ENCODE data around the gene COL4A2. TPM values are rescaled to one million over a fixed set of nuclear protein-coding genes. Genes with fewer than 3 reads are reported as not detected.
"Not testable (repeated sequence)": the region's sequence is repeated elsewhere in the genome, so short reads cannot be mapped to it uniquely, and the experiment has no call there.

COL4A2 gene
- total RNA-seq, 2 donors from 2014 or later: 999 to 1,135 TPM

- TF ChIP-seq CTCF (IDR thresholded peaks at IDR 0.05): no peak
- H3K36me3 ChIP-seq: no peaks in the 10 kb centered on the region
- peak overlapping the region; percentile 98 to 99 for H3K27ac ChIP-seq
- DNase-seq (ENCODE audit: low spot score) (no peak), ATAC-seq (ENCODE audit: insufficient number of reproducible peaks, low FRiP score, low read depth) (no peak)
- H3K4me3 ChIP-seq: no peak overlapping the region
- no peaks in the 10 kb centered on the region for H3K27me3 ChIP-seq (replicated peaks; ENCODE audit: insufficient read depth)
- H3K4me1 ChIP-seq (ENCODE audit: control insufficient read depth in 1 of 2, low read depth in 2 of 2): peaks cover 46 to 96% of the 10 kb centered on the region in 2 donors
- H3K9me3 ChIP-seq: no peaks in the 10 kb centered on the region
Observed at GRCh38 chr13:110391273-110391672, 84.2 kb downstream of the COL4A2 start.

- ATAC-seq (ENCODE audit: insufficient number of reproducible peaks, low FRiP score, low read depth): no peak
- TF ChIP-seq CTCF (IDR thresholded peaks at IDR 0.05): no peak
- peaks cover 50 to 94% of the 10 kb centered on the region in 2 donors for H3K4me1 ChIP-seq (ENCODE audit: control insufficient read depth in 1 of 2, low read depth in 2 of 2)
Observed at GRCh38 chr13:110392510-110393240, 85.6 kb downstream of the COL4A2 start.

GRCh38 chr13:110393761-110394160 is 86.7 kb downstream of the COL4A2 start:
- no peak for DNase-seq (ENCODE audit: low spot score)
- peaks cover 57 to 94% of the 10 kb centered on the region in 2 donors for H3K4me1 ChIP-seq (ENCODE audit: control insufficient read depth in 1 of 2, low read depth in 2 of 2)

More at GRCh38 chr13:110392510-110393240, 85.6 kb downstream of the COL4A2 start:
- Histone ChIP-seq H3K4me3 (no peak overlapping the region), H3K36me3 (no peaks in the 10 kb centered on the region), H3K27ac (peak overlapping the region; percentile 98 to 99), H3K27me3 (replicated peaks; ENCODE audit: insufficient read depth) (no peaks in the 10 kb centered on the region), H3K9me3 (no peaks in the 10 kb centered on the region)
- DNase-seq (ENCODE audit: low spot score): no peak

GRCh38 chr13:110394371-110394841 is 87.3 kb downstream of the COL4A2 start:
- Histone ChIP-seq H3K36me3 (no peaks in the 10 kb centered on the region), H3K27me3 (replicated peaks; ENCODE audit: insufficient read depth) (no peaks in the 10 kb centered on the region), H3K4me3 (no peak overlapping the region), H3K4me1 (ENCODE audit: control insufficient read depth in 1 of 2, low read depth in 2 of 2) (peaks cover 57 to 94% of the 10 kb centered on the region in 2 donors), H3K9me3 (no peaks in the 10 kb centered on the region), H3K27ac (peak overlapping the region; percentile 98 to 99)
- DNase-seq (ENCODE audit: low spot score) (no peak), ATAC-seq (ENCODE audit: insufficient number of reproducible peaks, low FRiP score, low read depth) (no peak)
- TF ChIP-seq CTCF (IDR thresholded peaks at IDR 0.05): no peak

More at GRCh38 chr13:110393761-110394160, 86.7 kb downstream of the COL4A2 start:
- Histone ChIP-seq H3K27me3 (replicated peaks; ENCODE audit: insufficient read depth) (no peaks in the 10 kb centered on the region), H3K36me3 (no peaks in the 10 kb centered on the region), H3K27ac (peak overlapping the region; percentile 98 to 99), H3K4me3 (no peak overlapping the region), H3K9me3 (no peaks in the 10 kb centered on the region)
- TF ChIP-seq CTCF (IDR thresholded peaks at IDR 0.05): no peak
- no peak for ATAC-seq (ENCODE audit: insufficient number of reproducible peaks, low FRiP score, low read depth)

GRCh38 chr13:110395616-110396015 is 88.5 kb downstream of the COL4A2 start:
- Histone ChIP-seq H3K27ac (peak overlapping the region; percentile 98 to 99), H3K4me3 (peak overlapping the region; percentile 46), H3K4me1 (ENCODE audit: control insufficient read depth in 1 of 2, low read depth in 2 of 2) (peaks cover 67 to 94% of the 10 kb centered on the region in 2 donors)
- ATAC-seq (ENCODE audit: insufficient number of reproducible peaks, low FRiP score, low read depth): peak; percentile 10
- H3K9me3 ChIP-seq; H3K27me3 ChIP-seq (replicated peaks; ENCODE audit: insufficient read depth); H3K36me3 ChIP-seq: not testable (repeated sequence)
- peak; percentile 41 for DNase-seq (ENCODE audit: low spot score)
